K562 treated with DMSO at 1 percent for 48 hours (cell line): ENCODE data around the gene MAPK11. TPM values are rescaled to one million over a fixed set of nuclear protein-coding genes. Genes with fewer than 3 reads are reported as not detected.

Experiments used
- total RNA-seq: library from RNA; unstranded; fragments of 300-600 nt; gene quantifications from 2 replicates; pipeline ENCODE4 v1.2.3, GENCODE V29; 2022; ENCODE audit warnings: low replicate concordance; ENCODE audit errors: extremely low read depth

MAPK11 gene
- total RNA-seq: not detected in 2 replicates

GRCh38 chr22:50269970-50270665 is at the start of gene MAPK11:
MAPK11 (minus strand) TSS chr22:50270380; CDS start chr22:50270292, 88 bp downstream.

DNA sequence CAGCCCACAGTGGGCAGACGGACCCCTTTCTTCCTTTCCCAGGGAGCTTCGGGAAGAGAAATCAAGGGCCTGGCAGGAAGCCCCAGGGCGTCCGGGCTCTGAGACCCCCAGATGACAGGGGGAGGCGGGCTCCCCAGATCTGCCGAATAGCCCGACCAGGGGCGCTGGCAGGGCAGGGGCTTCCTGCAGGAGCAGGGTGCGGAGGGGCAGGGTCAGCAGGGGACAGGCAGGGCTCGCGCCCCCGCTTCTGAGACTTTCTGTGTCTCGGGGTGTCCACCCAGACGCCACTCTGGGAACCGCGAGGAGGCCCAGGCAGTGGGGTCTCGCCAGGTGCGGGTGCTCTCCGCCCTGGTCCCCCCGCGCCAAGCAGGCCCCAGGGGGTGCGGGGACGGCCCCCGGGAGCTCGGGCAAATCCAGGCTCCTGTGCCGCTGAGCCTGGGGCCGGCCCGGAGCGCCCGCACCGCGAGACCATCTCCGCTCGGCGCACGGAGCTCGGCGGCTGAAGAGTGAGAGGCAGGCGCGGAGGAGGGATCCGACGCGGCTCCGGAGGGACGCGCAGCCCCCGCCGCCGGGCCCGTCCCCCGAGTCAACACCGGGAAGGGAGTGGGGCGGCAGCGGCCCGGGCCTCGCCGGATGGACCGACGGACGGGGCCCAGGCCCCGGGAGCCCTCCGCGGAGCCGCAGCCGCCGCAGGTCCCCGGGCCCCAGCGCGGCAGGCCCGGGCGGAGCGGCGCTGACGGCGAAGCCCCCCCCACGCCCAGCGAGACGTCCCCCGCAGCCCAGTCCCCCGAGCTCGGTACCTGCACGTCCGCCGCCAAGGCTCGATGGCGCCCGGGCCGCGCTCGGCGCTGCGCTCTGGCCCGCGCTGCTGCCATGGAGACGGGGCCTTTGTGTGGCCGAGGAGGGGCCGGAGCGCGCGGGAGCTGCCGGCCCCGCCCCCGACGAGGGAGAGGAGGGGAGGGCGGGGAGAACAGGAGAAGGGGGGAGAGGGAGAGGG is 36.9 kb upstream of the MAPK11 start, which contains the start of gene PLXNB2:
Gene PLXNB2, minus strand, starts transcription at position 894 of the 997 bp plus-strand sequence. CDS start 17,062 bp downstream, outside the sequence.

DNA sequence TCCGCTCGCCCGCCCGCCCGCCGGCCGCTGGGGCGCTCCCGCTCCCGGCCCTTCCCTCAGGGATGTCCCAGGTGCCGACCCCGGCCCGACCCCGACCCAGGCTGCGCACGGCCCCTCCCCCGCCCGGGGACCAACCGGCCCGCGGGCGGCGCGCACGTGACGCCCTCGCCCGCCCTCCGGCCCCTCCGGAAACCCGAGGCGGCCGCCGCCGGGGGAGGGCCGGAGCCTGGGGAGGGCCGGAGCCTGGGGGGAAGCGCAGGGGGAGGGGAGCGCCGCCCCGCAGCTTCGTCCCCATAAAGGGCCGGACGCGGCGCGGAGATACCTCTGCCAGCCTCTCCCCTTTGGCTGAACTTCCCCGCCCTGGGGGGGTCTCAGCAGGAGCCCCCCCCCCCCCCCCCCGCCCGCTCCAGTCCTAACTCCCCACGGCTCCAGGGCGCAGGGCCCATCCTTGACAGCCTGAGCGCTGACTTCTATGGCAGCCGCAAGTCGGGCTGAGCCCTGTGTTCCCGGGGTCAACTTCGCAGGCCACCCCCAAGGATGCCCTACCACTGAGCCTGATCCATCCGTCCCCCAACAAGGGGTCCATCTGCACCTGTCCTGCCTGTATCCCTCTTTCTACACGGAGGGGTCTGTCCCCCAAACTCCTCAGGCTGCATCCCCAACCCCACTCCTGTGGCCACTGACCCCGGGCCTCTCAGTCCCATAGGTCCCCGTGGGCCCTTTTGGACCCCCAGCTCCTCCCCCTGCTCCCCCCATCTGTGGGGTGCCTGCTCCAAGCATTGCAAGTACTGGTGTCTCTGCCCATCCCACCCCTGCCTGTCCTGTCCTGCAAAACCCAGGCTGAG is 8.3 kb downstream of the MAPK11 start, which contains the start of gene MAPK12:
Gene MAPK12, minus strand, starts transcription at position 69 of the 845 bp plus-strand sequence. CDS start 174 bp downstream, outside the sequence.

GRCh38 chr22:50250555-50251476 is 19.4 kb downstream of the MAPK11 start, which contains the start of gene HDAC10:
HDAC10 (minus strand) TSS chr22:50251265; CDS start chr22:50251032, 233 bp downstream.

GRCh38 chr22:50244420-50245213 is 25.6 kb downstream of the MAPK11 start, which contains the start of gene TUBGCP6:
TUBGCP6 (minus strand) TSS chr22:50245023; CDS start chr22:50244459, 564 bp downstream.

Other genes with a start within 250 kb of the MAPK11 start
- not detected in 2 replicates for gene TTLL8, start 212.1 kb downstream of the MAPK11 start, total RNA-seq
- not detected in 2 replicates for gene MLC1, start 185.0 kb downstream of the MAPK11 start, total RNA-seq
- gene MOV10L1, start 180.4 kb downstream of the MAPK11 start, total RNA-seq: not detected in 2 replicates
- gene PANX2, start 99.6 kb downstream of the MAPK11 start, total RNA-seq: not detected in 2 replicates
- gene TRABD, start 84.5 kb downstream of the MAPK11 start, total RNA-seq: 180 TPM in 1 of 2 replicates, not detected in the other
- not detected in 2 replicates for gene SELENOO, start 69.4 kb downstream of the MAPK11 start, total RNA-seq
- not detected in 2 replicates for gene TUBGCP6, start 25.4 kb downstream of the MAPK11 start, total RNA-seq
- not detected in 2 replicates for gene HDAC10, start 19.1 kb downstream of the MAPK11 start, total RNA-seq
- gene MAPK12, start 8.7 kb downstream of the MAPK11 start, total RNA-seq: not detected in 2 replicates
- gene PLXNB2, start 37.3 kb upstream of the MAPK11 start, total RNA-seq: not detected in 2 replicates
- not detected in 2 replicates for gene DENND6B, start 56.6 kb upstream of the MAPK11 start, total RNA-seq
- gene PPP6R2, start 72.9 kb upstream of the MAPK11 start, total RNA-seq: 112 TPM in 1 of 2 replicates, not detected in the other
- 58.0 TPM in 1 of 2 replicates, not detected in the other for gene SBF1, start 204.7 kb upstream of the MAPK11 start, total RNA-seq
- not detected in 2 replicates for gene ADM2, start 211.2 kb upstream of the MAPK11 start, total RNA-seq
- gene MIOX, start 216.5 kb upstream of the MAPK11 start, total RNA-seq: not detected in 2 replicates
- gene LMF2, start 237.3 kb upstream of the MAPK11 start, total RNA-seq: not detected in 2 replicates
- gene NCAPH2, start 237.8 kb upstream of the MAPK11 start, total RNA-seq: not detected in 2 replicates